Neural crest cell (in vitro differentiated cells): ENCODE data around the gene ARHGAP15. TPM values are rescaled to one million over a fixed set of nuclear protein-coding genes. Genes with fewer than 3 reads are reported as not detected.

Experiments
- DNase-seq: peaks from one replicate; pipeline ENCODE4 v3.0.0; 2021; ENCODE audit warnings: low read depth, mixed read lengths, low spot score
- H3K27ac Mint-ChIP-seq: one replicate; pipeline ENCODE4 v1.8.0; 2021; ENCODE audit warnings: mild to moderate bottlenecking, mixed read lengths; ENCODE audit not compliant: unreplicated experiment
- H3K27me3 Mint-ChIP-seq: 2 replicates; pipeline ENCODE4 v1.8.0; 2021; ENCODE audit warnings: low read depth, mild to moderate bottlenecking, mixed read lengths
- H3K36me3 Mint-ChIP-seq: 2 replicates; pipeline ENCODE4 v1.8.0; 2021; ENCODE audit warnings: low read depth, mild to moderate bottlenecking, mixed read lengths
- H3K4me1 Mint-ChIP-seq: 2 replicates; pipeline ENCODE4 v1.8.0; 2021; ENCODE audit warnings: mixed read lengths
- H3K4me3 Mint-ChIP-seq: one replicate; pipeline ENCODE4 v1.8.0; 2021; ENCODE audit warnings: mild to moderate bottlenecking, mixed read lengths
- H3K9me3 Mint-ChIP-seq: 2 replicates; pipeline ENCODE4 v1.8.0; 2021; ENCODE audit warnings: mixed read lengths
- CTCF ChIP-seq: fragments of 200-600 bp; sonication (generic); conservative IDR thresholded peaks from 2 replicates; pipeline ENCODE4 v1.5.0; 2021; ENCODE audit warnings: antibody characterized with exemption, mild to moderate bottlenecking
- total RNA-seq: library from RNA; stranded (reverse); gene quantifications from 2 replicates; pipeline ENCODE4 v1.2.1, GENCODE V29; 2021

ARHGAP15 gene
- total RNA-seq, 1 donor from 2014 or later, result 2.8 TPM

GRCh38 chr2:143157418-143157817, 28.2 kb downstream of the ARHGAP15 start:
- no peak for TF ChIP-seq CTCF
- H3K9me3 Mint-ChIP-seq, result no peaks in the 10 kb centered on the region
- peaks cover 3% of the 10 kb centered on the region for H3K27me3 Mint-ChIP-seq
- peaks cover 13% of the 10 kb centered on the region for H3K4me1 Mint-ChIP-seq
- DNase-seq, result no peak
- no peak overlapping the region for H3K27ac Mint-ChIP-seq
- H3K4me3 Mint-ChIP-seq, result no peak overlapping the region
- H3K36me3 Mint-ChIP-seq, result no peaks in the 10 kb centered on the region

GRCh38 chr2:143158098-143158497, 28.9 kb downstream of the ARHGAP15 start:
- no peak for DNase-seq
- Mint-ChIP-seq H3K27ac (no peak overlapping the region), H3K4me3 (no peak overlapping the region), H3K9me3 (no peaks in the 10 kb centered on the region), H3K36me3 (no peaks in the 10 kb centered on the region), H3K27me3 (peaks cover 3% of the 10 kb centered on the region), H3K4me1 (peaks cover 13% of the 10 kb centered on the region)
- TF ChIP-seq CTCF, result no peak

- no peak for TF ChIP-seq CTCF
- no peak for DNase-seq
- no peaks in the 10 kb centered on the region for H3K36me3 Mint-ChIP-seq
- H3K9me3 Mint-ChIP-seq, result no peaks in the 10 kb centered on the region
- H3K27ac Mint-ChIP-seq, result no peak overlapping the region
- peaks cover 13% of the 10 kb centered on the region for H3K4me1 Mint-ChIP-seq
- H3K4me3 Mint-ChIP-seq, result no peak overlapping the region
- peaks cover 3% of the 10 kb centered on the region for H3K27me3 Mint-ChIP-seq
These were observed 29.6 kb downstream of the ARHGAP15 start for GRCh38 chr2:143158551-143159485.

GRCh38 chr2:143159486-143159840, 30.2 kb downstream of the ARHGAP15 start:
- no peak for TF ChIP-seq CTCF
- Mint-ChIP-seq H3K36me3 (no peaks in the 10 kb centered on the region), H3K4me3 (no peak overlapping the region), H3K27ac (no peak overlapping the region), H3K27me3 (peaks cover 3% of the 10 kb centered on the region), H3K9me3 (no peaks in the 10 kb centered on the region), H3K4me1 (peaks cover 13% of the 10 kb centered on the region)
- no peak for DNase-seq

GRCh38 chr2:143160732-143161707, 31.8 kb downstream of the ARHGAP15 start:
- Mint-ChIP-seq H3K4me3 (no peak overlapping the region), H3K36me3 (no peaks in the 10 kb centered on the region), H3K9me3 (no peaks in the 10 kb centered on the region), H3K27me3 (peaks cover 3% of the 10 kb centered on the region), H3K27ac (no peak overlapping the region), H3K4me1 (peaks cover 13% of the 10 kb centered on the region)
- DNase-seq, result no peak
- no peak for TF ChIP-seq CTCF
